ENCODE data around the gene STING1. TPM values are rescaled to one million over a fixed set of nuclear protein-coding genes. Genes with fewer than 3 reads are reported as not detected.

Gene STING1
- total RNA-seq, 1 donor from 2014 or later = 59.2 TPM

- no peaks in the 10 kb centered on the region for H3K9me3 Mint-ChIP-seq (ENCODE audit: low read depth)
- H3K4me1 Mint-ChIP-seq (ENCODE audit: low read depth) = peaks cover 2% of the 10 kb centered on the region
- H3K27ac Mint-ChIP-seq (ENCODE audit: unreplicated experiment) = no peak overlapping the region
- no peak for TF ChIP-seq CTCF (IDR thresholded peaks at IDR 0.05)
- no peaks in the 10 kb centered on the region for H3K36me3 Mint-ChIP-seq (ENCODE audit: low read depth)
- no peak overlapping the region for H3K4me3 Mint-ChIP-seq (ENCODE audit: unreplicated experiment)
- peak; percentile 2 for DNase-seq (ENCODE audit: low spot score)
- peaks cover 6% of the 10 kb centered on the region for H3K27me3 Mint-ChIP-seq (ENCODE audit: low read depth)
These were observed 18.8 kb upstream of the STING1 start for GRCh38 chr5:139501381-139501780.

- Mint-ChIP-seq H3K4me3 (ENCODE audit: unreplicated experiment) (no peak overlapping the region), H3K36me3 (ENCODE audit: low read depth) (no peaks in the 10 kb centered on the region), H3K27me3 (ENCODE audit: low read depth) (no peaks in the 10 kb centered on the region), H3K27ac (ENCODE audit: unreplicated experiment) (no peak overlapping the region), H3K4me1 (ENCODE audit: low read depth) (peaks cover 24% of the 10 kb centered on the region), H3K9me3 (ENCODE audit: low read depth) (no peaks in the 10 kb centered on the region)
- TF ChIP-seq CTCF (IDR thresholded peaks at IDR 0.05) = no peak
- DNase-seq (ENCODE audit: low spot score) = no peak
These were observed 13.3 kb upstream of the STING1 start for GRCh38 chr5:139495638-139496435.

- peak overlapping the region; percentile 45 for H3K27ac Mint-ChIP-seq (ENCODE audit: unreplicated experiment)
These were observed 12.3 kb upstream of the STING1 start for GRCh38 chr5:139494832-139495231.

GRCh38 chr5:139494256-139494655 lies 11.7 kb upstream of the STING1 start:
- H3K27me3 Mint-ChIP-seq (ENCODE audit: low read depth) = no peaks in the 10 kb centered on the region
- H3K9me3 Mint-ChIP-seq (ENCODE audit: low read depth) = no peaks in the 10 kb centered on the region
- no peak for DNase-seq (ENCODE audit: low spot score)
- H3K4me1 Mint-ChIP-seq (ENCODE audit: low read depth) = peaks cover 24% of the 10 kb centered on the region
- H3K4me3 Mint-ChIP-seq (ENCODE audit: unreplicated experiment) = no peak overlapping the region
- H3K27ac Mint-ChIP-seq (ENCODE audit: unreplicated experiment) = no peak overlapping the region
- H3K36me3 Mint-ChIP-seq (ENCODE audit: low read depth) = no peaks in the 10 kb centered on the region
- no peak for TF ChIP-seq CTCF (IDR thresholded peaks at IDR 0.05)

More at GRCh38 chr5:139494832-139495231, 12.3 kb upstream of the STING1 start:
- peaks cover 24% of the 10 kb centered on the region for H3K4me1 Mint-ChIP-seq (ENCODE audit: low read depth)
- H3K27me3 Mint-ChIP-seq (ENCODE audit: low read depth) = no peaks in the 10 kb centered on the region
- H3K4me3 Mint-ChIP-seq (ENCODE audit: unreplicated experiment) = no peak overlapping the region
- no peak for DNase-seq (ENCODE audit: low spot score)
- H3K36me3 Mint-ChIP-seq (ENCODE audit: low read depth) = no peaks in the 10 kb centered on the region
- no peaks in the 10 kb centered on the region for H3K9me3 Mint-ChIP-seq (ENCODE audit: low read depth)
- no peak for TF ChIP-seq CTCF (IDR thresholded peaks at IDR 0.05)

GRCh38 chr5:139492700-139493192 lies 10.2 kb upstream of the STING1 start:
- Mint-ChIP-seq H3K4me1 (ENCODE audit: low read depth) (peaks cover 24% of the 10 kb centered on the region), H3K9me3 (ENCODE audit: low read depth) (no peaks in the 10 kb centered on the region), H3K4me3 (ENCODE audit: unreplicated experiment) (no peak overlapping the region), H3K27ac (ENCODE audit: unreplicated experiment) (peak overlapping the region; percentile 3), H3K27me3 (ENCODE audit: low read depth) (no peaks in the 10 kb centered on the region), H3K36me3 (ENCODE audit: low read depth) (no peaks in the 10 kb centered on the region)
- peak; percentile 19 for TF ChIP-seq CTCF (IDR thresholded peaks at IDR 0.05)
- DNase-seq (ENCODE audit: low spot score) = no peak

All from chondrocyte (in vitro differentiated cells).